Stomach (tissue), 9 donors: ENCODE data around the gene APBA1. TPM values are rescaled to one million over a fixed set of nuclear protein-coding genes. Genes with fewer than 3 reads are reported as not detected.

Source experiments
- DNase-seq, 2 donors: peaks; one replicate each; pipeline versions ENCODE4 v3.0.0 to v3.0.0-alpha.2; 2013 to 2019
- H3K27ac ChIP-seq, 5 donors: fragments of 200-600 bp in 4 of 5; sonication (generic) in 4 of 5; one replicate each; pipeline ENCODE4 v1.5.1; 2013 to 2019; ENCODE audit warnings: mild to moderate bottlenecking in 1 of 5, moderate library complexity in 1 of 5
- H3K27me3 ChIP-seq, 3 donors: fragments of 200-600 bp; sonication (generic); one replicate each; pipeline ENCODE4 v1.5.1; 2017 to 2019; ENCODE audit warnings: mixed run types in 1 of 3
- H3K36me3 ChIP-seq, 4 donors: fragments of 200-600 bp; sonication (generic); 1 replicate in 3 of 4; 2 replicates in 1 of 4; pipeline ENCODE4 v1.5.1; 2016 to 2019
- H3K4me1 ChIP-seq, 4 donors: fragments of 200-600 bp; sonication (generic); one replicate each; pipeline ENCODE4 v1.5.1; 2016 to 2019
- H3K4me3 ChIP-seq, 4 donors: fragments of 200-600 bp; sonication (generic) in 3 of 4; one replicate each; pipeline ENCODE4 v1.5.1; 2016 to 2019; ENCODE audit warnings: mild to moderate bottlenecking in 1 of 4
- H3K9me3 ChIP-seq, 4 donors: fragments of 200-600 bp; sonication (generic); one replicate each; pipeline ENCODE4 v1.5.1; 2016 to 2019
- CTCF ChIP-seq, 7 experiments: fragments of 450-650 bp in 4 of 7; fragments of 200-600 bp in 3 of 7; sonication (generic) in 3 of 7; IDR thresholded peaks; one replicate each; pipeline ENCODE4 v1.5.1; 2016 to 2019; ENCODE audit warnings: antibody characterized with exemption in 7 of 7, control low read depth in 2 of 7, mild to moderate bottlenecking in 1 of 7
- EP300 ChIP-seq: sonication (generic); formaldehyde crosslinking; IDR thresholded peaks from one replicate; pipeline ENCODE4 v1.6.1; 2017; ENCODE audit warnings: antibody characterized with exemption
- POLR2A ChIP-seq, 4 donors: fragments of 450-650 bp; IDR thresholded peaks; one replicate each; pipeline ENCODE4 v1.6.1; 2016; ENCODE audit warnings: antibody characterized with exemption in 4 of 4, control low read depth in 2 of 4, mild to moderate bottlenecking in 1 of 4, moderate library complexity in 1 of 4
- POLR2AphosphoS5 ChIP-seq, 3 donors: sonication (generic); formaldehyde crosslinking; IDR thresholded peaks; one replicate each; pipeline ENCODE4 v1.6.1; 2016; ENCODE audit warnings: antibody characterized with exemption in 3 of 3
- WGBS, 5 donors: extraction: QIAGEN DNeasy Blood & Tissue Kit in 3 of 5; methylation state at CpG; one replicate each; pipeline versions ENCODE4 v1.1.5 to v1.1.7; 2013 to 2018; 5-methylcytosine and 5-hydroxymethylcytosine counted together
- intact Hi-C: fragments of 100-400 bp; cut with DNase I; formaldehyde crosslinking; loops from one replicate; pipeline ENCODE4 v1.15.1; 2023; ENCODE audit warnings: low total_unique reads
- polyA plus RNA-seq, 3 donors: library from polyadenylated mRNA; stranded (reverse); fragments of 200-250 nt; gene quantifications; one replicate each; pipeline ENCODE4 v1.2.3, GENCODE V29; 2013
- total RNA-seq, 5 donors: library from RNA; depleted of rRNA; stranded (reverse); fragments of >200 nt; gene quantifications; one replicate each; pipeline versions ENCODE4 v1.1.0 to v1.2.3, GENCODE V29; 2014 to 2016
- donor health status: healthy with polysubstance abuse.
- donor health status: Bipolar disorder and iron deficiency.
- donor health status: healthy.

Gene APBA1
- total and polyA plus RNA-seq, 8 donors: 0.50 to 14.2 (median 3.2) TPM

- intact Hi-C loops: no loop called here
- no peak overlapping the region for H3K4me3 ChIP-seq
- TF ChIP-seq CTCF (IDR thresholded peaks at IDR 0.05) (no peak), POLR2AphosphoS5 (IDR thresholded peaks at IDR 0.05) (no peak), POLR2A (IDR thresholded peaks at IDR 0.05) (no peak), EP300 (no peak)
- no peak overlapping the region for H3K27ac ChIP-seq
- WGBS, 5 donors: 58 to 79% (median 62%) methylated on average over 2 of the region's 2 CpGs
- no peak for DNase-seq
- no peaks in the 10 kb centered on the region for H3K9me3 ChIP-seq
- no peaks in the 10 kb centered on the region for H3K27me3 ChIP-seq
- peaks cover 0 to 11% (median 4%) of the 10 kb centered on the region in 4 donors for H3K4me1 ChIP-seq
- no peaks in the 10 kb centered on the region for H3K36me3 ChIP-seq
Observed at GRCh38 chr9:69571032-69571431, 101.1 kb downstream of the APBA1 start.

GRCh38 chr9:69569738-69570451, 102.3 kb downstream of the APBA1 start:
- WGBS, 5 donors: 45 to 51% (median 49%) methylated on average over 3 of the region's 3 CpGs
- no peak for DNase-seq
- TF ChIP-seq POLR2AphosphoS5 (IDR thresholded peaks at IDR 0.05) (no peak), CTCF (IDR thresholded peaks at IDR 0.05) (no peak), EP300 (no peak), POLR2A (IDR thresholded peaks at IDR 0.05) (no peak)
- Histone ChIP-seq H3K4me1 (peaks cover 0 to 11% (median 4%) of the 10 kb centered on the region in 4 donors), H3K4me3 (no peak overlapping the region), H3K36me3 (no peaks in the 10 kb centered on the region), H3K27me3 (no peaks in the 10 kb centered on the region), H3K9me3 (no peaks in the 10 kb centered on the region), H3K27ac (no peak overlapping the region)
- intact Hi-C loops: no loop called here

- H3K4me3 ChIP-seq: no peak overlapping the region
- TF ChIP-seq EP300 (no peak), POLR2AphosphoS5 (IDR thresholded peaks at IDR 0.05) (no peak)
- H3K9me3 ChIP-seq: no peaks in the 10 kb centered on the region
- intact Hi-C loops: no loop called here
- peaks cover 0 to 6% (median under 1%) of the 10 kb centered on the region in 4 donors for H3K4me1 ChIP-seq
- 40 to 79% (median 71%) methylated on average over 1 of the region's 1 CpG for WGBS, 5 donors
- H3K36me3 ChIP-seq: no peaks in the 10 kb centered on the region
- no peak overlapping the region for H3K27ac ChIP-seq
- H3K27me3 ChIP-seq: no peaks in the 10 kb centered on the region
- no peak for DNase-seq
Observed at GRCh38 chr9:69564557-69564956, 107.6 kb downstream of the APBA1 start.

- H3K36me3 ChIP-seq: no peaks in the 10 kb centered on the region
- H3K27ac ChIP-seq: no peak overlapping the region
- no peaks in the 10 kb centered on the region for H3K27me3 ChIP-seq
- intact Hi-C loops: no loop called here
- H3K9me3 ChIP-seq: no peaks in the 10 kb centered on the region
- H3K4me3 ChIP-seq: no peak overlapping the region
- no peak for DNase-seq
- no peak for TF ChIP-seq POLR2A (IDR thresholded peaks at IDR 0.05)
- no peak for TF ChIP-seq POLR2AphosphoS5 (IDR thresholded peaks at IDR 0.05)
- no peak for TF ChIP-seq CTCF (IDR thresholded peaks at IDR 0.05)
- no peak for TF ChIP-seq EP300
- H3K4me1 ChIP-seq: no peaks in the 10 kb centered on the region
Observed at GRCh38 chr9:69559126-69559525, 113.0 kb downstream of the APBA1 start.

- 89 to 94% (median 91%) methylated on average over 4 of the region's 4 CpGs for WGBS, 5 donors
- H3K4me1 ChIP-seq: no peaks in the 10 kb centered on the region
- intact Hi-C loops: no loop called here
- no peak overlapping the region for H3K4me3 ChIP-seq
- H3K27ac ChIP-seq: no peak overlapping the region
- H3K36me3 ChIP-seq: no peaks in the 10 kb centered on the region
- TF ChIP-seq POLR2AphosphoS5 (IDR thresholded peaks at IDR 0.05): no peak
- TF ChIP-seq CTCF (IDR thresholded peaks at IDR 0.05): no peak
- TF ChIP-seq EP300: no peak
- TF ChIP-seq POLR2A (IDR thresholded peaks at IDR 0.05): no peak
- H3K27me3 ChIP-seq: no peaks in the 10 kb centered on the region
- H3K9me3 ChIP-seq: no peaks in the 10 kb centered on the region
- DNase-seq: no peak
Observed at GRCh38 chr9:69556707-69557106, 115.5 kb downstream of the APBA1 start.
